GM12874 (cell line): Measurements from ENCODE around the gene REEP1.

ENCODE experiments used
- TF ChIP-seq, protein P1 (sequence below): IDR thresholded peaks from 2 replicates; pipeline ENCODE4 v1.5.1; 2011; ENCODE audit warnings: low read depth, mild to moderate bottlenecking, control low read depth, low read length, moderate library complexity; ENCODE audit not compliant: insufficient read depth

The REEP1 gene

GRCh38 chr2:86372133-86372532 lies 34.7 kb upstream of the REEP1 start:
- TF ChIP-seq, protein P1, sequence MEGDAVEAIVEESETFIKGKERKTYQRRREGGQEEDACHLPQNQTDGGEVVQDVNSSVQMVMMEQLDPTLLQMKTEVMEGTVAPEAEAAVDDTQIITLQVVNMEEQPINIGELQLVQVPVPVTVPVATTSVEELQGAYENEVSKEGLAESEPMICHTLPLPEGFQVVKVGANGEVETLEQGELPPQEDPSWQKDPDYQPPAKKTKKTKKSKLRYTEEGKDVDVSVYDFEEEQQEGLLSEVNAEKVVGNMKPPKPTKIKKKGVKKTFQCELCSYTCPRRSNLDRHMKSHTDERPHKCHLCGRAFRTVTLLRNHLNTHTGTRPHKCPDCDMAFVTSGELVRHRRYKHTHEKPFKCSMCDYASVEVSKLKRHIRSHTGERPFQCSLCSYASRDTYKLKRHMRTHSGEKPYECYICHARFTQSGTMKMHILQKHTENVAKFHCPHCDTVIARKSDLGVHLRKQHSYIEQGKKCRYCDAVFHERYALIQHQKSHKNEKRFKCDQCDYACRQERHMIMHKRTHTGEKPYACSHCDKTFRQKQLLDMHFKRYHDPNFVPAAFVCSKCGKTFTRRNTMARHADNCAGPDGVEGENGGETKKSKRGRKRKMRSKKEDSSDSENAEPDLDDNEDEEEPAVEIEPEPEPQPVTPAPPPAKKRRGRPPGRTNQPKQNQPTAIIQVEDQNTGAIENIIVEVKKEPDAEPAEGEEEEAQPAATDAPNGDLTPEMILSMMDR: no peak

- TF ChIP-seq, protein P1: no peak
Measured at GRCh38 chr2:86371527-86371926, 34.1 kb upstream of the REEP1 start.

DNA sequence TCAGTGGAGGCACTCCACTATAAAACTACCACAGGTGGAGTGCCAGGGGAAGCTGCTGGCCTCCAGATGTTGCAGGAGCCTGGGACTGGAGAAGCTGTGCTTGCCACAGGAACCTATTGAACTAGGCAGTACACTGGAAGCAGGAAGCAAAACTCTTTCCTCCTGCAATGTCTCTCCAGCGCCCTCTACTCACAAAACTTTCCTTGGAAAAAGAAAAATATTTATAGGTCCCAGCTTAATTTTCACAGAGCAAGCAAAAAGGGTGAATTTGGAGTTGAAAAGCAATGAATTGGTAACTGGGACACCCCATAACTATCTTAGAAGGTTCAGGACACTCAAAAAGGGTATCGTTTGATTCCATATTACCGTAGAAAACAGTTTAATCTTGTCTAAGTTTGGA lies 33.2 kb upstream of the REEP1 start:
- TF ChIP-seq, protein P1: no peak

DNA sequence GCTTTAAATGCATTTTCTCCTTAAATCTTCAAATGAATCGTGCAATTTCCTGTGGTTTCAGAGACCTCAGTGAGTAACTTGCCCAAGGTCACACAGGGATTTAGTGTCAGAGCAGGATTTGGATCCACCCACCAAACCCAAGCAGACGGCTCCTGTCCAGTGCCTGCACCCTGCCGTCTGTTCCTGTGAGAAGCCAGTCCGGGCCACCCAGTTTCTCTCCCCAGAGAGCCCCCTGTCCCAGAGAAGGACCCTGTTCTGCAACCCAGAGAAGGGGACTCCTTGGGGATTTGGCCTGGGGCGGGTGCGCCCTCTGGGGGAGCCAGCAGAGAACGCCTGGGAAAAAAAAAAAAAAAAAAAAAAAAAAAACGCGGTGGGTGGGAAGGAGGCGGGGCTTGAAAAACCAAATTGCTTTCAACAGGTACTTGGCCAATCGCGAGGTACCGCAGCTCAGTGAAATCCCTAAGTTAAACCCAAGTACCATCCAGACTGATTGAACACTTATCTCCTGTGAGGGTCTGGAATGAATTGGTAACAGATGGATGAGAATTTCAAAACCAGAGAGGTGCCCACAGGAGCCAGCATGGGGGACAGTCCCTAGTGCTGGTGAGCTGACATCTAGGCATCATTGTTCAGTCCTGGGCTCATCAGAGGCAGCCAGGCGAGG lies 30.9 kb upstream of the REEP1 start:
- TF ChIP-seq, protein P1: peak; percentile 69

GRCh38 chr2:86367499-86367777 lies 30.0 kb upstream of the REEP1 start:
- TF ChIP-seq, protein P1: no peak

DNA sequence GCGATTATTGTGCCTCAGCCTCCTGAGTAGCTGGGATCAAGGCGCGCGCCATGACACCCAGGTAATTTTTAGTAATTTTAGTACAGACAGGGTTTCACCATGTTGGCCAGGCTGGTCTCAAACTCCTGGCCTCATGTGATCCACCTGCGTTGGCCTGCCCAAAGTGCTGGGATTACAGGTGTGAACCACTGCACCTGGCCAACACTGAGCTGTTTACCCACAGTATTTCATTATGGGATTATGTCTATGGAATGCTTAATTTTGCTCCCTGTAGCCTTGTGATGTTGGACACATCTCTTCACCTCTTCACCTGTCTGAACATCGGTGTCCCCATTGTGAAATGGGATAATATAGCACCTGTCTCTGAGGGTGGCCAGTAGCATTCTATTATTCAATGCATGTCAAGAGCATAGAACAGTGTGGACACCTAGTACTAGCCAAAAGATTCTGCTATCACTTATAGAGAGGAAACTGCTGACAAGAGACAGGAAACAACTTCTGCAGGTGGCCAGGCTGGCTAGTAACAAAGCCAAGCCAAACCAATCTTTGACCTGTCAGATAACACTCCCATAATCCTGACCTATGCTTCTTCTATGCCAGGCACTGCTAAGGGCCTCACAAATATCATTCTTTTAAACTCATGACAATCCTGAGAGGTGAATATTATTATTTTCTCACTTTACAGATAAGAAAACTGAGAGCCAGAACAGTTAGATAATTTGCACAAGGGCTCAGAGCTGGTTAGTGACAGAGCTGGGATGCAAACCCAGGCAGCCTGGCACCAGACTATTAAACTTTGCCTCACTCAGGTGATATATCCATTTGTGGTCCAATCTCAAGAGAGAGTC lies 29.4 kb upstream of the REEP1 start:
- TF ChIP-seq, protein P1: no peak

DNA sequence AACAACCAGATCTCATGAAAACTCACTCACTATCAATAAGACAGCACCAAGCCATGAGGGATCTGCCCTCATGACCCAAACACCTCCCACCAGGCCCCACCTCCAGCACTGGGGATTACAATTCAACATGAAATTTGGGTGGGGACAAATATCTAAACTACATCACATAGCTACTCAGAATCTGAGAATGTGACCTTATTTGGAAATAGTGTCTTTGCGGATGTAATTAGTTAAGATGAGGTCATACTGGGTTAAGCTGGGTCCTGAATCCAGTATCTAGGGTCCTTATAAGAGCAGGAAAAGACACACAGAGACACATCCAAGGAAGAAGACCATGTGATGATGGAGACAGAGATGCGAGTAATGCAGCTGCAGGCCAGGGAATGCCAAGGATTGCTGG lies 27.5 kb upstream of the REEP1 start:
- TF ChIP-seq, protein P1: no peak
